Muscle of leg (tissue), 11 donors: ENCODE measurements around the gene ECHS1. TPM values are rescaled to one million over a fixed set of nuclear protein-coding genes. Genes with fewer than 3 reads are reported as not detected.
"Not testable (repeated sequence)": the region's sequence is repeated elsewhere in the genome, so short reads cannot be mapped to it uniquely, and the experiment has no call there.

Experiments
- DNase-seq: peaks from one replicate; pipeline ENCODE4 v3.0.0; 2013
- H3K27ac ChIP-seq: one replicate; pipeline ENCODE4 v1.5.1; 2013; ENCODE audit warnings: mild to moderate bottlenecking, low read length, control low read depth
- H3K27me3 ChIP-seq: one replicate; pipeline ENCODE4 v1.6.1; 2013; ENCODE audit warnings: low read length; ENCODE audit not compliant: control insufficient read depth, insufficient read depth
- H3K36me3 ChIP-seq: one replicate; pipeline ENCODE4 v1.6.1; 2013; ENCODE audit warnings: low read length; ENCODE audit not compliant: control insufficient read depth, insufficient read depth
- H3K4me1 ChIP-seq: one replicate; pipeline ENCODE4 v1.6.1; 2013; ENCODE audit warnings: low read length; ENCODE audit not compliant: control insufficient read depth, insufficient read depth
- H3K4me3 ChIP-seq: one replicate; pipeline ENCODE4 v1.5.1; 2013; ENCODE audit warnings: low read length, control low read depth
- H3K9me3 ChIP-seq: replicated peaks from 2 replicates; pipeline ENCODE4 v1.6.1; 2013; ENCODE audit warnings: low read depth, low read length; ENCODE audit not compliant: control insufficient read depth
- WGBS: methylation state at CpG from one replicate; pipeline ENCODE4 v1.1.5; 2013; ENCODE audit warnings: missing lambda C conversion rate; ENCODE audit not compliant: insufficient coverage; 5-methylcytosine and 5-hydroxymethylcytosine counted together
- polyA plus RNA-seq, 8 donors: library from polyadenylated mRNA; unstranded; fragments of 120-200 nt; gene quantifications; one replicate each; pipeline versions ENCODE4 v1.2.1 to v1.2.3, GENCODE V29; 2013; ENCODE audit warnings: inconsistent platforms in 1 of 8, low replicate concordance in 1 of 8; ENCODE audit not compliant: insufficient read length in 8 of 8, insufficient read depth in 1 of 8
- total RNA-seq: library from RNA; stranded (reverse); fragments of 120-200 nt; gene quantifications from one replicate; pipeline ENCODE4 v1.2.4, GENCODE V29; 2013

The ECHS1 gene
- total and polyA plus RNA-seq, 9 donors, result 107 to 147 (median 127) TPM

DNA sequence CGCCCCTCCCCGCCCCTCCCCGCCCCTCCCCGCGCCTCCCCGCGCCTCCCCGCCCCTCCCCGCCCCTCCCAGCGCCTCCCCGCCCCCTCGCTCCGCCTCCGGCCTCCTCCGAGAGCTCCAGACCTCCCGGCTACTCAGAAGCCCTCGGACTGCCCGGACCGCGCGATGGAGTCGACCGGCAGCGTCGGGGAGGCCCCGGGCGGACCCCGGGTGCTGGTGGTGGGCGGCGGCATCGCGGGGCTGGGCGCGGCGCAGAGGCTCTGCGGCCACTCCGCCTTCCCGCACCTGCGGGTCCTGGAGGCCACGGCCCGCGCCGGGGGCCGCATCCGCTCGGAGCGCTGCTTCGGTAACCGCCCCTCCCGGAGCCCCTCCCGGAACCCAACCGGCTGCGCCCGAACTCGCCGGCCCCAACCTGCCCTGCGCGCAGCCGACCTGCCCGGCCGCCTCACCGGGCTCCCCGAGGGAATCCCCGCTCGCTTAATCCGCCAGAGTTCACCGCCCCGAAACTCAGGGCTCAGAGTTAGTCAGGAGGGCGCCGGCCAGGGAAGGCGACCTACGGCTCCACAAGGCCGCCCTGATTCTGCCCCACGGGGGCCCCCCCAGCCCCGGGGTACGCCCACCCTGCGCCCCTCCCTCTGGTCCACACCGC lies 6.1 kb upstream of the ECHS1 start, which contains the start of gene PAOX:
Gene PAOX (plus strand): TSS at position 111 of the 649 bp plus-strand sequence. CDS start 55 bp downstream, at position 166.
- WGBS, result 3% methylated on average over 63 of the region's 78 CpGs
- H3K9me3 ChIP-seq, result no peaks in the 10 kb centered on the region
- H3K27ac ChIP-seq, result peak within 1 kb of the TSS; percentile 53
- DNase-seq, result peak; percentile 81
- peak within 1 kb of the TSS; percentile 76 for H3K4me3 ChIP-seq
- peaks cover 6% of the 10 kb centered on the region for H3K36me3 ChIP-seq
- no peaks in the 10 kb centered on the region for H3K27me3 ChIP-seq
- H3K4me1 ChIP-seq, result peaks cover 20% of the 10 kb centered on the region

DNA sequence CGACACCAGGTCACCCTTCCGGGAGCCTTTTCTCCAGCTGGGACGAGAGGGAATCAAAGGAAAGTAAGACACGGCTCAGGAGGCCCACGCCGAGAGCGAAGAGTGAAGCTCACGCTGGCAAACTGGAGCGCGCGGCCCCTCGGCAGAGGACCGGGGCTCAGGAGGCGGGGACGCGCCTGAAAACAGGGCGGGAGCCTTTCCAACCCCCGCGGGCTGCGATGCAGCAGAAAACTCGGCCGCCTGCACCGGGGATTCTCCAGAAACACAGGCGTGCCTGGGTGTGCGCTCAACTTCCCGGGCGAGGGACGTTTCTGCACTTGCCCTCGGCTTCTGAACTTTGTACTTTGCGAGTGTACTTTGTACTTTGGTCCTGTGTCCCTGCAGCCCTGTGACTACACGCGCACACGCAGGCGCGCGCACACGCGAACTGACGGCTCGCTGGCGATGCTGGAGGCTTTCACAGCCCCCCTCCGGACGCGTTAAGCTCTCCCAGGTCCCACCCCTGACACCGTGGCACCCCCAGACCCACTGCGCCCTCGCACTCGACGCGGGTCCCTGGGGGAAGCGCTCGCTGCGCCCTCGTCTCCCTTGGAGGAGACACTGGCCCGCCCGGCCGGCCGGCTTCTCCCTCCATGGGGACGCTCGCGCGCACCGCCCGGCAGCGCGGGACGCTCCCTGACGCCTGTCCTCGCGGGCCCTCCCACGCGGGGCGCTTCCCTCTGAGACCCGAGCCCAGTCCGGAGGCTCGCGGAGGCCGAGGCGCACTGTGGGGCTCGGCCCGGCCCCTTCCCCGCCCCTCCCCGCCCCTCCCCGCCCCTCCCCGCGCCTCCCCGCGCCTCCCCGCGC lies 5.3 kb upstream of the ECHS1 start:
- H3K4me3 ChIP-seq, result peak overlapping the region; percentile 76
- under 1% methylated on average over 67 of the region's 90 CpGs for WGBS
- peak; percentile 77 for DNase-seq
- H3K27me3 ChIP-seq, result no peaks in the 10 kb centered on the region
- no peaks in the 10 kb centered on the region for H3K9me3 ChIP-seq
- peaks cover 25% of the 10 kb centered on the region for H3K4me1 ChIP-seq
- H3K27ac ChIP-seq, result peak overlapping the region; percentile 53
- H3K36me3 ChIP-seq, result no peaks in the 10 kb centered on the region

DNA sequence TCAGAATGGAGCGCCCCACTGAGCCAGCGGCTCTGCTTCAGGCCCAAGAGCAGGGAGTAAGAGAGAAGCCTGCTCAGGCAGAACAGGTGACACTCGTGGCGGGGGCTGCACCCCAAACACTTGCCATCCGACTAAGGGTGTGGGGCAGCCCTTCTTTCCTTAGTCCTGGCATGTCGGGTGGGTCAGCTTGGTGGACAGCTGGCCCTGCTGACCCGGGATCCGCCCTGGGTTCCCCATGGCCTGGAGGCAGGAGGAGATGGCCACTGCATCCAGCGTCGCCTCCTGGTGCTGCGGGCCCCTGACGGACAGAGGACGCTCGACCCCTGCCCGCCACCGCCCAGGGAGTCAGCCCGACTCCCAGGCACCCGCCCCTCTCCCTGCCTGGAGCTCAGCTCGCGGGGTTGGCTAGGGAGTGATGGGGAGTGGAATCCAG lies 4.7 kb upstream of the ECHS1 start:
- H3K27me3 ChIP-seq, result no peaks in the 10 kb centered on the region
- peak overlapping the region; percentile 53 for H3K27ac ChIP-seq
- 20% methylated on average over 19 of the region's 20 CpGs for WGBS

DNA sequence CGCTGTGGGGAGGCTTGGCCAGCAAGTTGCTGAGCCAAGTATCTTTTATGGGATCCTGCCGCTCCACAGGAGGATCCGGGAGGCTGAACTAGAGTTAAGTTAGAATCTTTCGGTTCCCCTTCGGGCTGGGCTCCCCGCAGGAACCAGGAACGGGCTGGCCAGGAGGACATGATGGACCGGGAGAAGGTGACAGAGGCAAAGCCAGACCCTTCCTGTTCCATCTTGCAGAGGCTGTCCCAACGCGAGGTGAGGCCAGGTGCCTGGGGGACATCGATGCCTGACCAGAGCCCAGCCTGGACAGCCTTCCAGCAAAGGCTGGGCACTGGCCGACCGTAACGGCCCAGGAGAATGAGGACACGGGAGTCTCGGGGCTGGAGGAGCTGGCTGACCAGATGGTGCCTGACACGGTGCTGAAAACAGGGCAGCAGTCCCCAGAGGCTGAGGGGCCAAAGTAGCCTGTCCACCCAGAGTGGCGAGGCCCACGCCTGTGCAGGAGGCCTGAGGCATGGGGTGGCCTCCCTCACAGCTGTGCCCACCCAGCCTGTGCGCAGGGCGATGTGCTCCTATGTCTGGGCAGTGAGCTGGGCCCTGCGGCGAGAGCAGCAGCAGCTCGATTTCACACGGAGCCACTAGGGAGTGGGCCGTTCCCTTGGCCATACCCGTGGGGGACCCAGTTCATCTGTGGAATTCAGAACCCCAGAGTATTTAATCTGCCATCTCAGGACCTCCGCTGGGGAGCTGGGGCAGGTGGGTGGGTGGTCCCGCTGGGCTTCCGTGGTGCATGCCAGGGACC lies 4.1 kb upstream of the ECHS1 start:
- Histone ChIP-seq H3K36me3 (no peaks in the 10 kb centered on the region), H3K4me1 (peaks cover 28% of the 10 kb centered on the region), H3K9me3 (no peaks in the 10 kb centered on the region), H3K4me3 (no peak overlapping the region), H3K27me3 (no peaks in the 10 kb centered on the region), H3K27ac (no peak overlapping the region)
- no peak for DNase-seq
- 85% methylated on average over 30 of the region's 30 CpGs for WGBS

More for the DNA sequence above, 4.7 kb upstream of the ECHS1 start:
- no peak for DNase-seq
- Histone ChIP-seq H3K36me3 (no peaks in the 10 kb centered on the region), H3K9me3 (no peaks in the 10 kb centered on the region), H3K4me1 (peaks cover 25% of the 10 kb centered on the region), H3K4me3 (peak overlapping the region; percentile 76)

DNA sequence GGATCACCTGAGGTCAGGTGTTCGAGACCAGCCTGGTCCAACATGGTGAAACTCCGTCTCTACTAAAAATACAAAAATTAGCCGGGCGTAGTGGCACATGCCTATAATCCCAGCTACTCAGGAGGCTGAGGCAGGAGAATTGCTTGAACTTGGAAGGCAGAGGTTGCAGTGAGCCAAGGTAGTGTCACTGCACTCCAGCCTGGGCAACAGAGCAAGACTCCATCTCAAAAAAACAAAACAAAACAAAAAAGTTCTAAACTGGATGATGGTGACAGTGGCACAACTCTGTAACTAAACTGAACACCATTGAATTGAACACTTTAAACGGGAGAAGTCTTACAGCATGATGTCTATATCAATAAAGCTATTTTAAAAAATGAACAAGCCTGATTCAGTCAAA lies 3.0 kb upstream of the ECHS1 start:
- not testable (repeated sequence) for H3K9me3 ChIP-seq, H3K36me3 ChIP-seq, DNase-seq, H3K27ac ChIP-seq, H3K4me3 ChIP-seq, H3K27me3 ChIP-seq
- no CpG with 5 or more reads among the region's 5 CpGs for WGBS
- H3K4me1 ChIP-seq, result peaks cover 38% of the 10 kb centered on the region

DNA sequence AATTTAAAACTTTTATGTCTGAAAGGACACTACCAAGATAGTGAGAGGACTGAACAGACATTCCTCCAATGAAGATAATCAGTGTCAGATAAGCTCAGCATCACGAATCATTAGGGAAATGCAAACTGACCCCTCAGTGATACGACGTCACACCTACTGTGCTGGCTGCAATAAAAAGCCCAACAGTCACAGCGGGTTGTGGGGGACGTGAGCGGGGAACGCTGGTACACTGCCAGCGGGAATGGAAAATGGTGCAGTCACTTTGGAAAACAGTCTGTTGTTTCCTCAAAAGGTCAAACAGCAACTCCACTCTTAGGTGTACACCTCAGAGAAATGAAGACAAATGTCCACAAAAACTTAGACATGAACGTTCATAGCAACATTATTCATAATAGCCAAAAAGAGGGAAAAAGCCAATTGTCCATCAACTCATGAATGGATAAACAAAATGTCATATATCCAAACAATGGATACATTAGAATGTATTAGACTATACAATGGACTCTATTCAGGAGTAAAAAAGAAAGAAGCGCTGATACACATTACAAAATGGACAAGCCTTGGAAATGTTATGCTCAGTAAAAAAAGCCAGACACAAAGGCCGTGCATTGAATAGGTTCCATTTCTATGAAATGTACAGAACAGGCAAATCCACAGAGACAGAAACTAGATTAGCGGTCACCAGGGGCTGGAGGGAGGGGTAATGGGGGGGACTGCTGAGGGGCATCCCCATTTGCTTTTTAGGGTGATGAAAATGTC lies 2.4 kb upstream of the ECHS1 start:
- no peaks in the 10 kb centered on the region for H3K27me3 ChIP-seq
- peaks cover 7% of the 10 kb centered on the region for H3K36me3 ChIP-seq
- H3K9me3 ChIP-seq, result no peaks in the 10 kb centered on the region
- H3K27ac ChIP-seq, result no peak overlapping the region
- H3K4me1 ChIP-seq, result peaks cover 42% of the 10 kb centered on the region
- no peak overlapping the region for H3K4me3 ChIP-seq
- 71% methylated on average over 3 of the region's 12 CpGs for WGBS
- DNase-seq, result no peak

DNA sequence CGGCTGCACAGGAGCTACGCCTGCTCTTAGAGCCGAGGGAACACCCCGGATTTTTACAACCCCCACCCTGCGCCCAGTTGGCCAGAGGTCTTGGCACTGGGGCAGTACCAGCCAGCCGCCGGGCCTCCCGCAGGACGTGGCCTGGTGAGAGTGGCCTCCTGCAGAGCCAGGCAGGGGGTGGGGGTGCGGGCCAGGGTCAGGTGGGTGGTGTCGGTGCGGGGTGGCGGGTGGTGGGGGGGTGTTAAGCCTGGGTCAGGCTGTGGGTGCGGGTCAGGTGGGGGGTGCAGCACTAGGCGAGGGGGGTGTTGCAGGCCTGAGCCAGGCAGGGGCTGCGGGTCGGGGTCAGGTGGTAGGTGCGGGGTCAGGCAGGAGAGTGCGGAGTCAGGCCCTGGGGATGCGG lies 647 bp downstream of the ECHS1 start:
- 57% methylated on average over 9 of the region's 20 CpGs for WGBS
- Histone ChIP-seq H3K9me3 (no peaks in the 10 kb centered on the region), H3K27me3 (no peaks in the 10 kb centered on the region), H3K4me3 (peak overlapping the region; percentile 76), H3K36me3 (peaks cover 28% of the 10 kb centered on the region), H3K27ac (no peak overlapping the region), H3K4me1 (peaks cover 48% of the 10 kb centered on the region)
- DNase-seq, result no peak

DNA sequence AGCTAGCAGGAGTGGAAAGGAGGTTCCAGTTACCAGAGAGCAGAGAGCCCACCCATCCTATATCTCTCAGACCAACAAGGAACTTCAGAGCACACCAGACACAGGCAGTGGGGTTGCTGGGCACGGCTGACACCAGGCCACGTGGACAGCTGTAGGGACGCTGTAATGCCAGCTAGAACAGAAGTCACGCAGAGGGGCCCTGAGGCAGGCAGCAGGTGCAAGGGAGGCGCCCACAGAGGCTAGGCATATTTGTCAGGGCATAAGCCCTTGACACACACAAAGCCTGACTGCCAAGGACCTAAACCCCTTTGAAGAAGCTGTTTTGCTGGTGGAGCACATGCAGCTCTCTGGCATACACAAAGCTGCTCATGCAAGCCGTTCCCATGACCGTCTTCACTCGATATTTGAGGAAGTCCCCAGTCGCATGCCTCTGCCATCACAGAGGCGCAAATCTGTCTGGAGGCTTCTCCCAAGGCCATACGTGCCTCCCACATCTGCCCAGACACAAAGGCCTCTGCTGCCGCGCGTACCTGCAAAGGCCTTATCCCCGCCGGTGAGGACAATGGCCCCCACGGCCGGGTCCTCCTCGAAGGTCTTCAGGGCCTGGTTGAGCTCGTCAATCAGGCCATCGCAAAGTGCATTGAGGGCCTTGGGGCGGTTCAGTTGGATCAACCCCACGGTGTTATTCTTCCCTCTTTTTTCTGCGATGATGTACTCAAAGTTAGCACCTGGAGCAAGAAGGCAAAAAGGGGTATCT lies 2.9 kb downstream of the ECHS1 start:
- 91% methylated on average over 23 of the region's 24 CpGs for WGBS
- H3K27me3 ChIP-seq, result no peaks in the 10 kb centered on the region
- peak overlapping the region; percentile 56 for H3K27ac ChIP-seq
- no peaks in the 10 kb centered on the region for H3K9me3 ChIP-seq
- H3K4me3 ChIP-seq, result no peak overlapping the region
- DNase-seq, result peak; percentile 44
- peaks cover 47% of the 10 kb centered on the region for H3K36me3 ChIP-seq
- peaks cover 42% of the 10 kb centered on the region for H3K4me1 ChIP-seq

DNA sequence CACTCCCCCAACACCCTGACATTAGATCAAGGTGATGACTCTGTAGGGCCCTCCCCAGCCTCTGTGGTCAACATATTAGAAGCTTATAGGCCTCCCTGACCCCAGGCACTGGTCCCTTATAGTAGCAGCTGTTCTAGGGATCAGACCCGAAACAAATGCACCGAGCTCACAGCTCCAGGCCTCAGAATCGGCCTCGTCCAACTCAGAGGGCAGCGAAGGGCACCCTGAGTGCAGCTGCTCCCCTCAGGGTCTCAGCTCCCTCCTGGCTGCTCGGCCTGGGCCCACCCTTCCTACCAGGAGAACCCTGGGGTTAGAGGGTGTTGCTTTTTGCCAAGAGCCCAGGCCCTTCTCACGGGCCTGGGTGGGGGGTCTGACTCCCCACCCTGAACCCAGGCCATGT lies 5.0 kb downstream of the ECHS1 start:
- Histone ChIP-seq H3K4me1 (peaks cover 38% of the 10 kb centered on the region), H3K36me3 (peaks cover 60% of the 10 kb centered on the region), H3K9me3 (no peaks in the 10 kb centered on the region), H3K27ac (no peak overlapping the region), H3K4me3 (no peak overlapping the region), H3K27me3 (no peaks in the 10 kb centered on the region)
- 82% methylated on average over 6 of the region's 7 CpGs for WGBS
- no peak for DNase-seq
